Measurements from ENCODE around the gene CLEC7A. TPM values are rescaled to one million over a fixed set of nuclear protein-coding genes. Genes with fewer than 3 reads are reported as not detected.

CLEC7A gene
- total RNA-seq, 1 experiment from 2014 or later = 0.40 TPM

DNA sequence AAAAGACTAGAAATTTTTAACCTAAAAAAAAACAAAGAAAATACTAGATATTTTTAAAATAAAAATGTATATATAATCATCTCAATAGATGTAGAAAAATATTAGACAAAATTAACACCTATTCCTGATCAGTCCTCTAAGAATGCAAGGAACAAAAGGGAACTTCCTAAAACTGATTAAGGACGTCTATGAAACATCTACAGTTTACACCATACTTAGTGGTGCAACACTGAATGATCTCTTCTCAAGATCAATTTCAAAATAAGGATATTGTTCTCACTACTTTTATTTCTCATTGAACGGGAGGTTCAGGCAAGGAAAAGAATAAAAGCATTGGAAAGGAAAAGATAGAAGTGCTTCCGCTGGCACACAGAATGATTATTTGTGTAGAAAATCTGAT is 26.0 kb upstream of the CLEC7A start:
- DNase-seq = no peak
- H3K4me1 ChIP-seq (ENCODE audit: insufficient read depth, low read length) = no peaks in the 10 kb centered on the region
- no peaks in the 10 kb centered on the region for H3K9me2 ChIP-seq (replicated peaks; ENCODE audit: low read length)
- H3K9me3 ChIP-seq (ENCODE audit: low read length) = no peaks in the 10 kb centered on the region
- TF ChIP-seq, protein P1, sequence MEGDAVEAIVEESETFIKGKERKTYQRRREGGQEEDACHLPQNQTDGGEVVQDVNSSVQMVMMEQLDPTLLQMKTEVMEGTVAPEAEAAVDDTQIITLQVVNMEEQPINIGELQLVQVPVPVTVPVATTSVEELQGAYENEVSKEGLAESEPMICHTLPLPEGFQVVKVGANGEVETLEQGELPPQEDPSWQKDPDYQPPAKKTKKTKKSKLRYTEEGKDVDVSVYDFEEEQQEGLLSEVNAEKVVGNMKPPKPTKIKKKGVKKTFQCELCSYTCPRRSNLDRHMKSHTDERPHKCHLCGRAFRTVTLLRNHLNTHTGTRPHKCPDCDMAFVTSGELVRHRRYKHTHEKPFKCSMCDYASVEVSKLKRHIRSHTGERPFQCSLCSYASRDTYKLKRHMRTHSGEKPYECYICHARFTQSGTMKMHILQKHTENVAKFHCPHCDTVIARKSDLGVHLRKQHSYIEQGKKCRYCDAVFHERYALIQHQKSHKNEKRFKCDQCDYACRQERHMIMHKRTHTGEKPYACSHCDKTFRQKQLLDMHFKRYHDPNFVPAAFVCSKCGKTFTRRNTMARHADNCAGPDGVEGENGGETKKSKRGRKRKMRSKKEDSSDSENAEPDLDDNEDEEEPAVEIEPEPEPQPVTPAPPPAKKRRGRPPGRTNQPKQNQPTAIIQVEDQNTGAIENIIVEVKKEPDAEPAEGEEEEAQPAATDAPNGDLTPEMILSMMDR (conservative IDR thresholded peaks at IDR 0.05; ENCODE audit: low read depth, low read length) = no peak
- TF ChIP-seq EZH2 (IDR thresholded peaks at IDR 0.05; ENCODE audit: low read length, unreplicated experiment) (no peak), EZH2phosphoT487 (IDR thresholded peaks at IDR 0.05; ENCODE audit: borderline replicate concordance, low read length) (no peak)
- H3K79me2 ChIP-seq (ENCODE audit: low read length) = no peaks in the 10 kb centered on the region
- ChIA-PET POLR2A (ENCODE audit: unreplicated experiment) (no interaction called here), CTCF (no interaction called here)
- H4K20me1 ChIP-seq (ENCODE audit: low read length) = no peaks in the 10 kb centered on the region
- intact Hi-C loops (cut with micrococcal nuclease) = no loop called here
- no peak for ATAC-seq
- H3K36me3 ChIP-seq (ENCODE audit: low read depth, low read length) = no peaks in the 10 kb centered on the region
- no peak overlapping the region for H3K4me3 ChIP-seq (ENCODE audit: low read length)
- no peak overlapping the region for H2AFZ ChIP-seq (ENCODE audit: low read length)
- no peak overlapping the region for H3K9ac ChIP-seq (ENCODE audit: low read length)
- no peak overlapping the region for H3K27ac ChIP-seq (ENCODE audit: low read length)
- H3K27me3 ChIP-seq (ENCODE audit: low read length) = no peaks in the 10 kb centered on the region
- H3K4me2 ChIP-seq (ENCODE audit: low read length) = no peak overlapping the region
- BruUV-seq (replicated peaks) = no TSS peak
- no peaks in the 10 kb centered on the region for H3F3A ChIP-seq (ENCODE audit: low read length, unreplicated experiment)

GRCh38 chr12:10154145-10154496 is 24.1 kb upstream of the CLEC7A start:
- no peak overlapping the region for H3K4me2 ChIP-seq (ENCODE audit: low read length)
- no peaks in the 10 kb centered on the region for H3K27me3 ChIP-seq (ENCODE audit: low read length)
- ChIA-PET POLR2A (ENCODE audit: unreplicated experiment) (interaction anchor here (0.6 kb wide), 1 partner anchor 150 kb away, joined by 4 read pairs; no protein-coding TSS in a partner anchor), CTCF (interaction anchor here (0.6 kb wide), 1 partner anchor 35 kb away, joined by 3 read pairs; no protein-coding TSS in a partner anchor)
- no peaks in the 10 kb centered on the region for H3K36me3 ChIP-seq (ENCODE audit: low read depth, low read length)
- no peak overlapping the region for H3K27ac ChIP-seq (ENCODE audit: low read length)
- BruUV-seq (replicated peaks) = no TSS peak
- no peaks in the 10 kb centered on the region for H3K9me3 ChIP-seq (ENCODE audit: low read length)
- no peak overlapping the region for H3K4me3 ChIP-seq (ENCODE audit: low read length)
- H4K20me1 ChIP-seq (ENCODE audit: low read length) = no peaks in the 10 kb centered on the region
- H3K79me2 ChIP-seq (ENCODE audit: low read length) = no peaks in the 10 kb centered on the region
- no peak for TF ChIP-seq EZH2 (IDR thresholded peaks at IDR 0.05; ENCODE audit: low read length, unreplicated experiment)
- no peak for TF ChIP-seq EZH2phosphoT487 (IDR thresholded peaks at IDR 0.05; ENCODE audit: borderline replicate concordance, low read length)
- TF ChIP-seq, protein P1 (conservative IDR thresholded peaks at IDR 0.05; ENCODE audit: low read depth, low read length) = no peak
- no peaks in the 10 kb centered on the region for H3K4me1 ChIP-seq (ENCODE audit: insufficient read depth, low read length)
- H3F3A ChIP-seq (ENCODE audit: low read length, unreplicated experiment) = no peaks in the 10 kb centered on the region
- intact Hi-C loops (cut with micrococcal nuclease) = no loop called here
- no peak for ATAC-seq
- H3K9me2 ChIP-seq (replicated peaks; ENCODE audit: low read length) = no peaks in the 10 kb centered on the region
- 0 out of 2 replicates have a peak overlapping the region, but pooled peaks have one; percentile 94 for H2AFZ ChIP-seq (ENCODE audit: low read length)
- no peak overlapping the region for H3K9ac ChIP-seq (ENCODE audit: low read length)
- DNase-seq = no peak

DNA sequence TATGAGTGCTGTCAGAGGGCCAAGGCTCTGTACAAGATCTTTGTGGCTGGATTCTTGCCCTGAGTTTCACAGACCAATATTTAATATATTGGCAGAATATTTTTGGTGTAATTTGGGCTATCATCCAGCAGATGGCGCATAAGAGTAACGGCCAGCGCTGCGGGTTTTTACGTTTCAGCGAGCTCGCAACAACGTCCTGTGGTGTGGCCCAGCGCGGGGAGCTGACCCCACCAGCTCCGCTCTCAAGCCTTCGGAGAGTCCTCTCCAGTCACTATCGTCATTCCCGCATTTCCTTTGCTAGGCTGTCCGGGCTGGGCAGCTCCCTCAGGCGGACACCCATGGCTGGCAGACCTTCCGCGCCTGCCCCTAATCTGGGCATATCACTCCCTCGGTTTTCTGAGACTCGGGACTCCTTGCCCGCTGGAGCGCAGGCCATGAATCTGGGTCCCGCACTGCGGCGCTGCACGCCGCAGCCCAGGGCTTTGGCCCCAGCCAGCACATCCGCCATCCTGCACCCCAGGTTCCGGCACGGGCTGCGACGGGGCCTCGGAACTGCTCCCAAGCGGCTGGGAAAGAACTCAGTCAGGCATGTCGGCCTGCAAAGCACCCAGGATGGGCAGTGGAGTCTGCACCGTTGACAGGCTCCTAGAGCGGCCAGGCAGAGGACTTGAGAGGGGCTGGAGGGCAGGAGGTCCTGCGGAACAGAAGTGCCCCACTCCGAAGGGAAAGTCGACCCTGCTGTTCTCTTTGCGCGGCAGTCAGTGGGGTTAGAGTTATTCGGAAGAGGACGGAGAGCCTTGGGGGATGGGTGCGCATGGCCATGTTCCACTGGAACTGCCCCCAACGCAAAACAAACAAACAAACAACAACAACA is 23.5 kb upstream of the CLEC7A start:
- Histone ChIP-seq H3K4me2 (ENCODE audit: low read length) (peak overlapping the region; percentile 85), H2AFZ (ENCODE audit: low read length) (peak overlapping the region; percentile 94), H3K4me3 (ENCODE audit: low read length) (peak overlapping the region; percentile 65), H3K9ac (ENCODE audit: low read length) (no peak overlapping the region; the same call in 1 of the 2 replicates), H3K4me1 (ENCODE audit: insufficient read depth, low read length) (no peaks in the 10 kb centered on the region), H4K20me1 (ENCODE audit: low read length) (no peaks in the 10 kb centered on the region), H3K27ac (ENCODE audit: low read length) (no peak overlapping the region), H3K27me3 (ENCODE audit: low read length) (no peaks in the 10 kb centered on the region), H3K36me3 (ENCODE audit: low read depth, low read length) (no peaks in the 10 kb centered on the region), H3F3A (ENCODE audit: low read length, unreplicated experiment) (no peaks in the 10 kb centered on the region), H3K9me3 (ENCODE audit: low read length) (no peaks in the 10 kb centered on the region), H3K79me2 (ENCODE audit: low read length) (no peaks in the 10 kb centered on the region), H3K9me2 (replicated peaks; ENCODE audit: low read length) (no peaks in the 10 kb centered on the region)
- CTCF ChIA-PET = interaction anchor here (0.9 to 1.4 kb wide), 4 partner anchors 22 to 144 kb away, joined by 3 to 9 read pairs (median 6); no protein-coding TSS in a partner anchor
- POLR2A ChIA-PET (ENCODE audit: unreplicated experiment) = interaction anchor here (0.6 kb wide), 1 partner anchor 151 kb away, joined by 4 read pairs; no protein-coding TSS in a partner anchor
- DNase-seq (peak; percentile 75), ATAC-seq (peak; percentile 79)
- BruUV-seq (replicated peaks) = no TSS peak
- TF ChIP-seq EZH2 (IDR thresholded peaks at IDR 0.05; ENCODE audit: low read length, unreplicated experiment) (no peak), EZH2phosphoT487 (IDR thresholded peaks at IDR 0.05; ENCODE audit: borderline replicate concordance, low read length) (no peak)
- TF ChIP-seq, protein P1 (conservative IDR thresholded peaks at IDR 0.05; ENCODE audit: low read depth, low read length) = peak; percentile 73
- intact Hi-C loops (cut with micrococcal nuclease) = loop anchor here (1.0 kb wide), 1 partner anchor 38 kb away; no protein-coding TSS in a partner anchor

All from PC-3 (cell line).